ENCODE results near the gene HPCAL1.
A peak's percentile ranks its signal among the peaks of the same experiment; 100 is the strongest.

HPCAL1 gene

DNA sequence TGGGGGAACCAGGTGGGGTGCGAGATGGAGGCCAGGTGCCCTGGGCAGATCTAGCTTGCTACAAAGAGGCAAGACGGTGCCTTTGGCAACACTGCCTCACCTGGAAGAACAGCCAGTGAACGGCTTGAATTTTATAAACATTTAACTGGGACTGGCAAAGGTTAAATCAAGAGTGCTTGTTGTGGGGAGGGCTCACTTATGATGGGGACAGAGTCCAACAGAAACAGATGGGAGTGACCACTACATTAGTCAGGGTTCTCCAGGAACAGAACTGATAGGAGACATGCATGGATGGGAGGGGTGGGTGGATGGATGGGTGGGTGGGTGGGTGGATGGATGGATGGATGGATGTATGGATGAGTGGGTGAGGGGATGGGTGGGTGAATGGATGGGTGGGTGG lies 126.2 kb downstream of the HPCAL1 start:
- DNase-seq = no peak
- in situ Hi-C loops (cut with HindIII; ENCODE audit: low pct_ligation_motif_present, low sequenced_read_pairs) = loop anchor here (25.0 kb wide), 1 partner anchor 317 kb away; the partner anchor contains the start of gene RRM2

DNA sequence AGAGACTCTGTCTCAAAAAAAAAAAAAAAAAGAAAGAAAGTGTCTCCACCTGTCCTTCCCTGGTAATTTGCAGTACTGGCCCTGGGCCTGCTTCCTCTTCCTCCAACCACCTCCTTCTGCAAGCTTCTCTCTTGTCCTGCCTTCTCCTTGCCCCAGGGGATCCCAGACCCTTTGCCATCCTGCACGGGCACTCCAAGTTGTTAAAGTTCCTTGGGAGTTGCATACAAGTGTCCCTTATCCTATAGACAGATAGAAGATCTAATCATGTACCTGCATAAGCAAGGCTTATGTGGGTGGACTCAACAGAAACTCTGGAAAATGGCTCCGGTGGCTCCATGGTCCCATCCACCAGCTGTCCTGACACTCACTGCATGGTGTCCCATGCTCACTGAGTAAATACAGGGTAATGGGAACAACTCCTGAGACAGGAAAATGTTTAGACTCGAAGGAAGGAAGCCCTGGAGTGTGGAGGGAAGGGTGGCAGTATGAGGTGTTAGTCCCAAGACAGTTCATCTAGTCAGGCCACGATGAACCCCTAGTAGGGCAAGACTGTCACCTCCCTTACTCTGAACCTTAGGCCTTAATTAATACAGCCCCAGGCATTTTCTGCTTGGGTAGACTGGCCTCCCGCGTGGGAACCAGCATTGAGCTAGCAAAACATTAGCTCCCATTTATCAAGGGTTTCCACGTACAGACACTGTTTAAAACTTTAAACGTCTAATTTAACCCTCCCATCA lies 128.3 kb downstream of the HPCAL1 start:
- in situ Hi-C loops (cut with HindIII; ENCODE audit: low pct_ligation_motif_present, low sequenced_read_pairs) = loop anchor here (25.0 kb wide), 1 partner anchor 319 kb away; the partner anchor contains the start of gene RRM2
- H3K27ac ChIP-seq = no peak overlapping the region
- TF ChIP-seq, protein P1, sequence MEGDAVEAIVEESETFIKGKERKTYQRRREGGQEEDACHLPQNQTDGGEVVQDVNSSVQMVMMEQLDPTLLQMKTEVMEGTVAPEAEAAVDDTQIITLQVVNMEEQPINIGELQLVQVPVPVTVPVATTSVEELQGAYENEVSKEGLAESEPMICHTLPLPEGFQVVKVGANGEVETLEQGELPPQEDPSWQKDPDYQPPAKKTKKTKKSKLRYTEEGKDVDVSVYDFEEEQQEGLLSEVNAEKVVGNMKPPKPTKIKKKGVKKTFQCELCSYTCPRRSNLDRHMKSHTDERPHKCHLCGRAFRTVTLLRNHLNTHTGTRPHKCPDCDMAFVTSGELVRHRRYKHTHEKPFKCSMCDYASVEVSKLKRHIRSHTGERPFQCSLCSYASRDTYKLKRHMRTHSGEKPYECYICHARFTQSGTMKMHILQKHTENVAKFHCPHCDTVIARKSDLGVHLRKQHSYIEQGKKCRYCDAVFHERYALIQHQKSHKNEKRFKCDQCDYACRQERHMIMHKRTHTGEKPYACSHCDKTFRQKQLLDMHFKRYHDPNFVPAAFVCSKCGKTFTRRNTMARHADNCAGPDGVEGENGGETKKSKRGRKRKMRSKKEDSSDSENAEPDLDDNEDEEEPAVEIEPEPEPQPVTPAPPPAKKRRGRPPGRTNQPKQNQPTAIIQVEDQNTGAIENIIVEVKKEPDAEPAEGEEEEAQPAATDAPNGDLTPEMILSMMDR (IDR thresholded peaks at IDR 0.05; ENCODE audit: low read depth, low read length, missing control alignments) = no peak
- no peak overlapping the region for H3K4me3 ChIP-seq (ENCODE audit: low read depth, low read length)
- no peaks in the 10 kb centered on the region for H3K36me3 ChIP-seq (replicated peaks)
- H3K27me3 ChIP-seq (replicated peaks) = no peaks in the 10 kb centered on the region
- DNase-seq = no peak

More for the DNA sequence above, 126.2 kb downstream of the HPCAL1 start:
- Histone ChIP-seq H3K4me3 (ENCODE audit: low read depth, low read length) (no peak overlapping the region), H3K27me3 (replicated peaks) (no peaks in the 10 kb centered on the region), H3K36me3 (replicated peaks) (no peaks in the 10 kb centered on the region), H3K27ac (no peak overlapping the region)
- TF ChIP-seq, protein P1 (IDR thresholded peaks at IDR 0.05; ENCODE audit: low read depth, low read length, missing control alignments) = no peak

DNA sequence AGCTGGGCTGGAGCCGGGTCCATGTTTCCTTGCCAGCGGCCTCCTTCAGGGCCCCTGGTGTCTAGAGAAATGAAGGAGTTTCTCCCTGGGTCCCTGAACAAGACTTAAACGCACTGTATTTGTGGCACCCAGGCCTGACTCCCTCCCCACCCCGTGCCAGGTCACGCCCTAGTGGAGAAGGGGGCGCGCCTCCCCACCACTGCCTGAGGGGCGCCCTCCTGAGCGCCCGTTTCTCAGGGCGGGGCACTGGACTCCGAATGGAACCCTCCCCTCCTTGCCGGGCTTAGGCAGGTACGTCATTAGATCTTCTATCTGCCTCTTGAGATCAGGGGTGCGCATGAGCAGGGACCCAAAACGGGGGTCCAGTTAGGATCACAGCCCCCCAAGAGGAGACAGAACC lies 129.1 kb downstream of the HPCAL1 start:
- H3K27ac ChIP-seq = no peak overlapping the region
- TF ChIP-seq, protein P1 (IDR thresholded peaks at IDR 0.05; ENCODE audit: low read depth, low read length, missing control alignments) = no peak
- in situ Hi-C loops (cut with HindIII; ENCODE audit: low pct_ligation_motif_present, low sequenced_read_pairs) = loop anchor here (25.0 kb wide), 1 partner anchor 319 kb away; the partner anchor contains the start of gene RRM2
- H3K27me3 ChIP-seq (replicated peaks) = no peaks in the 10 kb centered on the region
- no peak for DNase-seq
- H3K36me3 ChIP-seq (replicated peaks) = no peaks in the 10 kb centered on the region
- H3K4me3 ChIP-seq (ENCODE audit: low read depth, low read length) = no peak overlapping the region

DNA sequence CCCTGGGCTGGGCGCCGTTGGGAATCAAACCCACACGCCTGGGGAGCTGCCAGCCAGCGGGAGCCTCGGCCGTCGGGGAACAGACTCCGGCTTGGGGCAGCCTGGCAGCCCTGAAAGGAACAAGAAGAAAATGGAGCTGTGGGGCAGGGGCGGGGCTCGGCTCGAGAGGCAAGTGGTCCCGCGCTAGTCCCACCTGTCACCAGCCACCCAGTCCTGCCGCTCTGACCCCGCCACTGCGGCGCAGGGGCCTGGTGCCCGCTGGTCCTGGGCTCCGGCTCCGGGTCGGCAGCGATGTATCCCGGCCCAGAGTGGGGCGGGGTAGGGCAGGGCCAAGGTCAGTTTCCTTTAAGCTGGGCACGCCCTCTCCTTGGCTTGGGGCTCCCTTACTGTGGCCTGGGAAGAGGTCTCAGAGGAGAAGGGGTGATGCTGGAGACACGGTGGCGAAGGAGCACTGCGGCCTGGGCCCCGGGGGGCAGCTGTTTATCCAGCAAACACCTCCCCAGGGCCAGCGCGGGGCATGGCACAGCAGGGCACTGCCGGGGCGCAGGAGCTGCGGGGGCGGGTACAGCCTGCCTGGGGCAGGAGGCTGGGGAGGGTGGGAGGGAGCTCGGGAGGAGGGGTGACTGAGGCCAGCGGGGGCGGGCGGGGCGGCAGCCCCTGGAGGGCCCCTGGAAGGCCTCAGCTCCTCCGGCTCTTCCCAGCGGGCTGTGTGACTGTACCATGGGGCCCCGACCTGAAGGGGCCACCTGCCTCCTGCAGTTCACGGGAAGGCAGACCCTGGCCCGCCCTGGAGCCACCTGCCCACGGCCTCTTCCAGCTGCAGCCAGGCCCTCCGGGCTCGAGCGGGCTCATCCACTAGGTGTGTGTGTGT lies 129.8 kb downstream of the HPCAL1 start:
- Histone ChIP-seq H3K27me3 (replicated peaks) (no peaks in the 10 kb centered on the region), H3K27ac (no peak overlapping the region), H3K36me3 (replicated peaks) (no peaks in the 10 kb centered on the region), H3K4me3 (ENCODE audit: low read depth, low read length) (peak overlapping the region; percentile 42)
- TF ChIP-seq, protein P1 (IDR thresholded peaks at IDR 0.05; ENCODE audit: low read depth, low read length, missing control alignments) = no peak
- in situ Hi-C loops (cut with HindIII; ENCODE audit: low pct_ligation_motif_present, low sequenced_read_pairs) = loop anchor here (25.0 kb wide), 1 partner anchor 320 kb away; the partner anchor contains the start of gene RRM2
- no peak for DNase-seq

DNA sequence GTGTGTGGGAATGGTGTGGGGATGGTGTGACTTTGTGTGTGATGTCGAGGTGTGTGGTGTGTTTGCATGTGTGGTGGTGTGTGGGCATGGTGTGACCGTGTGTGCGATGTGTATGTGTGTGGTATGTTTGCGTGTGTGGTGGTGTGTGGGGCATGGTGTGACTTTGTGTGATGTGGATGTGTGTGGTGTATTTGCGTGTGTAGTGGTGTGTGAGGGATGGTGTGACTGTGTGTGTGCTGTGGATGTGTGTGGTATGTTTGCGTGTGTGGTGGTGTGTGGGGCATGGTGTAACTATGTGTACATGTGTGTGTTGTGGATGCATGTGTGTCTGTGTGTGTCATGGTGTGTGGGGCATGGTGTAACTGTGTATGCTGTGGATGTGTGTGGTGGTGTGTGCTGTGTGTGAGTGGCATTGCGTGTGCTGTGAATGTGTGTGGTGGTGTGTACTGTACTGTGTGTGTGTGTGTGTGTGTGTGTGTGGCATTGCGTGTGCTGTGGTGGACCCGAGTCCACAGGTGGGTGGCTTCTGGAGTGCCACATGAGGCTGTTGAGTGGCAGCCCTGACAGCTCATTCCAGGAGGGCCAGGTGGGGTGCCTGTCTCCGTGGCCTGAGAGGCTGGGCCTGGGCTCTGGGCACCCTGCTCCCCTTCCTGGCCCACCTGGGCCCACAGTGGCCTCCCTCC lies 130.7 kb downstream of the HPCAL1 start:
- no peak for DNase-seq
- Histone ChIP-seq H3K36me3 (replicated peaks) (no peaks in the 10 kb centered on the region), H3K27me3 (replicated peaks) (no peaks in the 10 kb centered on the region), H3K27ac (no peak overlapping the region), H3K4me3 (ENCODE audit: low read depth, low read length) (no peak overlapping the region)
- in situ Hi-C loops (cut with HindIII; ENCODE audit: low pct_ligation_motif_present, low sequenced_read_pairs) = loop anchor here (25.0 kb wide), 1 partner anchor 321 kb away; the partner anchor contains the start of gene RRM2
- TF ChIP-seq, protein P1 (IDR thresholded peaks at IDR 0.05; ENCODE audit: low read depth, low read length, missing control alignments) = no peak

All from brain microvascular endothelial cell (primary cell).